Measurements from ENCODE around the gene FIBIN. TPM values are rescaled to one million over a fixed set of nuclear protein-coding genes. Genes with fewer than 3 reads are reported as not detected.

The FIBIN gene
- total and polyA plus RNA-seq, 2 donors (not counting 3 experiments of a cell fraction or from before 2014, with no cell fraction given): not detected

DNA sequence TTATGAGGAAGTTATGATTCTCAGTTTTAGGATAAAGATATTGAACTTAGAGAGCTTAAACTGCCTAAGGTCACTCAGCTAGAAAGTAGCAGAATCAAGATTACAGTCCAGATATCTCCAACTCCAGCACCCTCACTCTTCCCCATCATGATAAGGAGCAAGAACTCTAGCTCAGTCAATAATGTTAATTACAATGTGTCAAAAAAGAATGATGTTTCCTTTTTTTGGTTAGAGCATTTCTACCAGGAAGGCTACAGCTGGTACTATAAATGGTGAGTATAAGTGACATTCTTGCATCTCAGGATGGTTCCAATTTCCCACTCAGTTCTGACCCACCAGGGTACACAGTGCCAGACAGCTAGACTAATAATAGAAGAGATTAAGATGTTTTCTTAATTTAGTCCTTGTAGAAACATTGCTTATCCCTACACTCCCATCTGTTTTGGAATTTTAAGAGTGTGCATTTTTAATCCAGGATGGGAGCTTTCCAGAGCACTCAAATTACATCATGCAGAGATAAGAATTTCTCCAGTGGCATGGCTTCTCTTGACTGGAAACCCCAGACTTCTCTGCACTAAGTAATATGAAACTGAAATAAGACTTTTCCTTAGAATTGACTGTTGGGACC lies 25.1 kb downstream of the FIBIN start:
- no TSS peak for BruUV-seq (replicated peaks)
- H3K4me3 ChIP-seq (replicated peaks in 1 of 3; ENCODE audit: insufficient read depth in 1 of 3, low read depth in 1 of 3, low read length in 3 of 3): no peak overlapping the region
- DNase-seq (ENCODE audit: low read depth, low spot score) (no peak), FAIRE-seq (no peak)
- POLR2A ChIA-PET: no interaction called here
- H3K27me3 ChIP-seq (ENCODE audit: control insufficient read depth in 2 of 2, insufficient read depth in 2 of 2, low read length in 2 of 2): no peaks in the 10 kb centered on the region
- dilution Hi-C loops (cut with MboI; ENCODE audit: extremely low pct_ligation_motif_present, low sequenced_read_pairs): no loop called here
- H3K4me2 ChIP-seq (ENCODE audit: insufficient read depth, low read length): no peak overlapping the region
- H3K9me3 ChIP-seq (replicated peaks; ENCODE audit: control insufficient read depth, insufficient read depth, low read length): no peaks in the 10 kb centered on the region
- no peaks in the 10 kb centered on the region for H4K20me1 ChIP-seq (replicated peaks; ENCODE audit: control insufficient read depth, extremely low read depth, insufficient read depth, low read length)
- CTCF ChIA-PET: no interaction called here
- no peak overlapping the region for H2AFZ ChIP-seq (ENCODE audit: low read depth, low read length)
- no peaks in the 10 kb centered on the region for H3K36me3 ChIP-seq (ENCODE audit: control insufficient read depth in 2 of 2, extremely low read depth in 1 of 2, insufficient read depth in 2 of 2, low read length in 2 of 2)
- H3K4me1 ChIP-seq (ENCODE audit: control insufficient read depth, extremely low read depth, insufficient read depth, low read length): no peaks in the 10 kb centered on the region
- no peak overlapping the region for H3K27ac ChIP-seq (ENCODE audit: insufficient read depth, low read depth, low read length)
- H3K9me1 ChIP-seq (replicated peaks; ENCODE audit: control insufficient read depth, extremely low read depth, insufficient read depth, low read length): no peaks in the 10 kb centered on the region
- H3K9ac ChIP-seq (replicated peaks; ENCODE audit: extremely low read depth, insufficient read depth, low read length): no peak overlapping the region
- TF ChIP-seq FOS (IDR thresholded peaks at IDR 0.05; ENCODE audit: borderline replicate concordance, insufficient read depth, low read length) (no peak), GATA2 (IDR thresholded peaks at IDR 0.05; ENCODE audit: insufficient read depth, insufficient read length, low read depth, low read length) (no peak), POLR2A (IDR thresholded peaks at IDR 0.05; ENCODE audit: low read depth, low read length) (no peak), POLR2AphosphoS5 (IDR thresholded peaks at IDR 0.05; ENCODE audit: insufficient read depth, low read depth, low read length) (no peak), JUN (IDR thresholded peaks at IDR 0.05; ENCODE audit: borderline replicate concordance, insufficient read depth, insufficient read length, low read depth) (no peak), EZH2 (IDR thresholded peaks at IDR 0.05; ENCODE audit: borderline replicate concordance, low read depth, low read length, severe bottlenecking) (no peak), MYC (IDR thresholded peaks at IDR 0.05; ENCODE audit: low read depth, low read length) (no peak)
- TF ChIP-seq, protein P1, sequence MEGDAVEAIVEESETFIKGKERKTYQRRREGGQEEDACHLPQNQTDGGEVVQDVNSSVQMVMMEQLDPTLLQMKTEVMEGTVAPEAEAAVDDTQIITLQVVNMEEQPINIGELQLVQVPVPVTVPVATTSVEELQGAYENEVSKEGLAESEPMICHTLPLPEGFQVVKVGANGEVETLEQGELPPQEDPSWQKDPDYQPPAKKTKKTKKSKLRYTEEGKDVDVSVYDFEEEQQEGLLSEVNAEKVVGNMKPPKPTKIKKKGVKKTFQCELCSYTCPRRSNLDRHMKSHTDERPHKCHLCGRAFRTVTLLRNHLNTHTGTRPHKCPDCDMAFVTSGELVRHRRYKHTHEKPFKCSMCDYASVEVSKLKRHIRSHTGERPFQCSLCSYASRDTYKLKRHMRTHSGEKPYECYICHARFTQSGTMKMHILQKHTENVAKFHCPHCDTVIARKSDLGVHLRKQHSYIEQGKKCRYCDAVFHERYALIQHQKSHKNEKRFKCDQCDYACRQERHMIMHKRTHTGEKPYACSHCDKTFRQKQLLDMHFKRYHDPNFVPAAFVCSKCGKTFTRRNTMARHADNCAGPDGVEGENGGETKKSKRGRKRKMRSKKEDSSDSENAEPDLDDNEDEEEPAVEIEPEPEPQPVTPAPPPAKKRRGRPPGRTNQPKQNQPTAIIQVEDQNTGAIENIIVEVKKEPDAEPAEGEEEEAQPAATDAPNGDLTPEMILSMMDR (IDR thresholded peaks at IDR 0.05; ENCODE audit: extremely low read depth in 1 of 2, insufficient read depth in 1 of 2, low read depth in 1 of 2, low read length in 2 of 2): no peak
- TF ChIP-seq, protein P2, sequence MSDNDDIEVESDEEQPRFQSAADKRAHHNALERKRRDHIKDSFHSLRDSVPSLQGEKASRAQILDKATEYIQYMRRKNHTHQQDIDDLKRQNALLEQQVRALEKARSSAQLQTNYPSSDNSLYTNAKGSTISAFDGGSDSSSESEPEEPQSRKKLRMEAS (IDR thresholded peaks at IDR 0.05; ENCODE audit: insufficient read depth, insufficient read length): no peak
- no peaks in the 10 kb centered on the region for H3K79me2 ChIP-seq (ENCODE audit: control insufficient read depth, insufficient read depth, low read length)
- intact Hi-C loops (cut with micrococcal nuclease): no loop called here

Data from endothelial cell of umbilical vein (primary cell).